ENCODE results near the gene CST3.

DNA sequence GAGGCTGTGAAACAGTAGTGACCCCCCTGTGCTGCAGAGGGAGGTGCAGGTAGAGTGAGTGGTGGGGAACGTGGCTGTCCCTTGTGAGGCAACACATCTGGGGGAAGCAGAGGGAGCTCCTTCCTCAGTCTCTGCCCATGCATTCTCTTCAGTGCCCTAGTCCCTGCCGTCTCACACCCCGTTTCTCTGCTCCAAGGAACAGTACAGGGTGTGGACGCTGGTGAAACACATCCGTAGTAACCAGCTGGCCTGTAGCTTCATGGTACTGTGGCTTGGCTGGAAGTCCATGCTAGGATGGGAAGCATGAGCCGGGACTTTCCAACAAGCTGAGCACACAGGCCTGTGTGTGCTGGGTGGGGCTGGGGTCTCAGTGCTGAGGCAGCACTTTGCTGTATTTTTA, 25.4 kb upstream of the CST3 start:
- no peak for TF ChIP-seq EZH2phosphoT487 (IDR thresholded peaks at IDR 0.05; ENCODE audit: borderline replicate concordance, low read length)
- TF ChIP-seq, protein P1, sequence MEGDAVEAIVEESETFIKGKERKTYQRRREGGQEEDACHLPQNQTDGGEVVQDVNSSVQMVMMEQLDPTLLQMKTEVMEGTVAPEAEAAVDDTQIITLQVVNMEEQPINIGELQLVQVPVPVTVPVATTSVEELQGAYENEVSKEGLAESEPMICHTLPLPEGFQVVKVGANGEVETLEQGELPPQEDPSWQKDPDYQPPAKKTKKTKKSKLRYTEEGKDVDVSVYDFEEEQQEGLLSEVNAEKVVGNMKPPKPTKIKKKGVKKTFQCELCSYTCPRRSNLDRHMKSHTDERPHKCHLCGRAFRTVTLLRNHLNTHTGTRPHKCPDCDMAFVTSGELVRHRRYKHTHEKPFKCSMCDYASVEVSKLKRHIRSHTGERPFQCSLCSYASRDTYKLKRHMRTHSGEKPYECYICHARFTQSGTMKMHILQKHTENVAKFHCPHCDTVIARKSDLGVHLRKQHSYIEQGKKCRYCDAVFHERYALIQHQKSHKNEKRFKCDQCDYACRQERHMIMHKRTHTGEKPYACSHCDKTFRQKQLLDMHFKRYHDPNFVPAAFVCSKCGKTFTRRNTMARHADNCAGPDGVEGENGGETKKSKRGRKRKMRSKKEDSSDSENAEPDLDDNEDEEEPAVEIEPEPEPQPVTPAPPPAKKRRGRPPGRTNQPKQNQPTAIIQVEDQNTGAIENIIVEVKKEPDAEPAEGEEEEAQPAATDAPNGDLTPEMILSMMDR (conservative IDR thresholded peaks at IDR 0.05; ENCODE audit: low read depth, low read length): no peak
